GM18505 (cell line): ENCODE data around the gene DNAJB11.
A peak's percentile ranks its signal among the peaks of the same experiment; 100 is the strongest.
"Not testable (repeated sequence)": the region's sequence is repeated elsewhere in the genome, so short reads cannot be mapped to it uniquely, and the experiment has no call there.

Experiments used
- ATAC-seq: cut with Tn5 transposase; IDR thresholded peaks from one replicate; pipeline ENCODE4 v1.9.1; 2021; ENCODE audit not compliant: unreplicated experiment
- POLR2A ChIP-seq: IDR thresholded peaks from 4 replicates; pipeline ENCODE4 v1.6.1; 2011; ENCODE audit warnings: borderline replicate concordance; ENCODE audit not compliant: insufficient read depth, insufficient read length; ENCODE audit errors: extremely low read depth

DNAJB11 gene

GRCh38 chr3:186570096-186570940 is at the start of gene DNAJB11:
DNAJB11 (plus strand) TSS chr3:186570720; CDS start chr3:186570898, 178 bp downstream.
- peak; percentile 82 for ATAC-seq
- peak; percentile 90 for TF ChIP-seq POLR2A

GRCh38 chr3:186520957-186521842 is 49.3 kb upstream of the DNAJB11 start:
- ATAC-seq: peak; percentile 63
- peak; percentile 16 for TF ChIP-seq POLR2A

GRCh38 chr3:186523022-186523421 is 47.5 kb upstream of the DNAJB11 start:
- no peak for ATAC-seq
- TF ChIP-seq POLR2A: no peak

- no peak for ATAC-seq
- TF ChIP-seq POLR2A: no peak
Measured at GRCh38 chr3:186523434-186523833, 47.1 kb upstream of the DNAJB11 start.

- no peak for TF ChIP-seq POLR2A
- no peak for ATAC-seq
Measured at GRCh38 chr3:186524616-186525015, 45.9 kb upstream of the DNAJB11 start.

- ATAC-seq: no peak
- peak; percentile 28 for TF ChIP-seq POLR2A
Measured at GRCh38 chr3:186525369-186526255, 44.9 kb upstream of the DNAJB11 start.

GRCh38 chr3:186526256-186526606 is 44.3 kb upstream of the DNAJB11 start:
- peak; percentile 47 for ATAC-seq
- no peak for TF ChIP-seq POLR2A

GRCh38 chr3:186529201-186529999 is 41.1 kb upstream of the DNAJB11 start:
- no peak for ATAC-seq
- TF ChIP-seq POLR2A: no peak

GRCh38 chr3:186530415-186530814 is 40.1 kb upstream of the DNAJB11 start:
- no peak for TF ChIP-seq POLR2A
- no peak for ATAC-seq

GRCh38 chr3:186531694-186532093 is 38.8 kb upstream of the DNAJB11 start:
- ATAC-seq: not testable (repeated sequence)

- TF ChIP-seq POLR2A: no peak
- peak; percentile 54 for ATAC-seq
Measured at GRCh38 chr3:186532598-186533072, 37.9 kb upstream of the DNAJB11 start.

GRCh38 chr3:186534113-186534669 is 36.3 kb upstream of the DNAJB11 start:
- ATAC-seq: peak; percentile 76
- peak; percentile 41 for TF ChIP-seq POLR2A
